ENCODE measurements around the gene GTF2F1.

GTF2F1 gene

GRCh38 chr19:6376512-6377190, 16.3 kb downstream of the GTF2F1 start:
- Histone ChIP-seq H3K27ac (no peak overlapping the region), H3K4me3 (ENCODE audit: low read depth in 1 of 2, low read length in 1 of 2) (no peak overlapping the region), H3K27me3 (no peaks in the 10 kb centered on the region), H3K36me3 (peaks cover 38% of the 10 kb centered on the region), H3K4me1 (ENCODE audit: control insufficient read depth in 1 of 2, insufficient read depth in 1 of 2, low read depth in 1 of 2, low read length in 1 of 2) (peaks cover 10 to 12% of the 10 kb centered on the region in 2 experiments), H3K9me3 (no peaks in the 10 kb centered on the region)
- no peak for TF ChIP-seq CTCF (IDR thresholded peaks at IDR 0.05)

GRCh38 chr19:6375411-6376010, 17.5 kb downstream of the GTF2F1 start, which contains the start of gene PSPN:
TSS of gene PSPN (minus strand) at chr19:6375933. CDS start at chr19:6375849, 84 bp downstream.
- Histone ChIP-seq H3K9me3 (no peaks in the 10 kb centered on the region), H3K4me1 (ENCODE audit: control insufficient read depth in 1 of 2, insufficient read depth in 1 of 2, low read depth in 1 of 2, low read length in 1 of 2) (peaks cover 10 to 12% of the 10 kb centered on the region in 2 experiments), H3K27me3 (no peaks in the 10 kb centered on the region), H3K4me3 (ENCODE audit: low read depth in 1 of 2, low read length in 1 of 2) (no peak within 1 kb of the TSS), H3K36me3 (peaks cover 26% of the 10 kb centered on the region), H3K27ac (no peak within 1 kb of the TSS)
- no peak for TF ChIP-seq CTCF (IDR thresholded peaks at IDR 0.05)

- H3K4me3 ChIP-seq (ENCODE audit: low read depth in 1 of 2, low read length in 1 of 2) = no peak overlapping the region
- H3K4me1 ChIP-seq (ENCODE audit: control insufficient read depth in 1 of 2, insufficient read depth in 1 of 2, low read depth in 1 of 2, low read length in 1 of 2) = peaks cover 12% of the 10 kb centered on the region in 2 experiments
- H3K36me3 ChIP-seq = peaks cover 20% of the 10 kb centered on the region
- no peak for TF ChIP-seq CTCF (IDR thresholded peaks at IDR 0.05)
- no peaks in the 10 kb centered on the region for H3K9me3 ChIP-seq
- H3K27ac ChIP-seq = no peak overlapping the region
- no peaks in the 10 kb centered on the region for H3K27me3 ChIP-seq
Observed at GRCh38 chr19:6374711-6375410, 18.1 kb downstream of the GTF2F1 start.

GRCh38 chr19:6374161-6374709, 18.7 kb downstream of the GTF2F1 start:
- Histone ChIP-seq H3K36me3 (peaks cover 14% of the 10 kb centered on the region), H3K4me3 (ENCODE audit: low read depth in 1 of 2, low read length in 1 of 2) (no peak overlapping the region), H3K27ac (peak overlapping the region; percentile 100), H3K4me1 (ENCODE audit: control insufficient read depth in 1 of 2, insufficient read depth in 1 of 2, low read depth in 1 of 2, low read length in 1 of 2) (peaks cover 12 to 18% of the 10 kb centered on the region in 2 experiments), H3K27me3 (no peaks in the 10 kb centered on the region), H3K9me3 (no peaks in the 10 kb centered on the region)
- no peak for TF ChIP-seq CTCF (IDR thresholded peaks at IDR 0.05)

- peaks cover 12 to 23% of the 10 kb centered on the region in 2 experiments for H3K4me1 ChIP-seq (ENCODE audit: control insufficient read depth in 1 of 2, insufficient read depth in 1 of 2, low read depth in 1 of 2, low read length in 1 of 2)
- H3K36me3 ChIP-seq = peaks cover 10% of the 10 kb centered on the region
- no peaks in the 10 kb centered on the region for H3K9me3 ChIP-seq
- TF ChIP-seq CTCF (IDR thresholded peaks at IDR 0.05) = no peak
- peak overlapping the region; percentile 100 for H3K27ac ChIP-seq
- peak overlapping the region; percentile 50 to 100 for H3K4me3 ChIP-seq (ENCODE audit: low read depth in 1 of 2, low read length in 1 of 2)
- H3K27me3 ChIP-seq = no peaks in the 10 kb centered on the region
Observed at GRCh38 chr19:6373813-6374108, 19.2 kb downstream of the GTF2F1 start.
